ENCODE results near the gene DGKI.
A peak's percentile ranks its signal among the peaks of the same experiment; 100 is the strongest.

Gene DGKI

DNA sequence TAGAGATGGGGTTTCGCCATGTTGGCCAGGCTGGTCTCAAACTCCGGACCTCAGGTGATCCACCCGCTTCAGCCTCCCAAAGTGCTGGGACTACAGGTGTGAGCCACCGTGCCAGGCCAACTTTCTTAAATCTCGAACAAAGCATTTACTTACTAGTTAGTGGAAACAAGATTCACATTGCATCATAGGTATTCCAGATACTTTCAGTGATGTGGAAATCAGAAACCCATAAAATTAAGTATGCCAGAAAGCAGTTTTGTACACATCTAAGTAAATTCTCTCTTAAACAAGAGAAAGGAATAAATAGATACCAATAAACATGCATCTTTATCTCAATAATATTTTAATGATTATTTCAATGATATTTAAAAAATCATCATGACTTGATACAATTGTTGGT, 75.5 kb downstream of the DGKI start:
- no CpG with 5 or more reads among the region's 5 CpGs for WGBS (ENCODE audit: extremely low coverage, insufficient coverage, insufficient read length)
- Histone ChIP-seq H3K27ac (ENCODE audit: low read depth, low read length) (no peak overlapping the region), H4K8ac (ENCODE audit: low read depth, low read length) (no peak overlapping the region), H3K36me3 (ENCODE audit: control insufficient read depth in 1 of 2, insufficient read depth in 2 of 2, low read length in 2 of 2) (no peaks in the 10 kb centered on the region), H2BK5ac (ENCODE audit: low read depth, low read length, poor library complexity) (no peak overlapping the region), H3K23ac (ENCODE audit: low read length) (no peak overlapping the region), H3K27me3 (ENCODE audit: insufficient read depth, low read length) (no peaks in the 10 kb centered on the region), H3K4me1 (ENCODE audit: control insufficient read depth in 1 of 2, insufficient read depth in 2 of 2, low read length in 2 of 2) (no peaks in the 10 kb centered on the region), H3K4me2 (ENCODE audit: low read length) (no peak overlapping the region), H4K91ac (ENCODE audit: low read depth, low read length) (no peak overlapping the region), H2BK120ac (ENCODE audit: insufficient read depth, low read length, poor library complexity) (no peak overlapping the region), H3K14ac (ENCODE audit: low read length) (no peak overlapping the region), H3K18ac (ENCODE audit: low read length) (no peak overlapping the region), H3K79me2 (ENCODE audit: control insufficient read depth, insufficient read depth, low read length, poor library complexity) (no peaks in the 10 kb centered on the region), H3K9me3 (ENCODE audit: insufficient read depth, low read depth, low read length) (no peaks in the 10 kb centered on the region), H3K79me1 (ENCODE audit: low read length) (no peaks in the 10 kb centered on the region), H3K9ac (ENCODE audit: low read length) (no peak overlapping the region), H4K12ac (ENCODE audit: low read depth, low read length) (no peak overlapping the region), H3K4me3 (ENCODE audit: low read depth, low read length) (no peak overlapping the region), H2AK5ac (ENCODE audit: low read length) (no peak overlapping the region), H2BK12ac (ENCODE audit: low read length) (no peak overlapping the region), H3K4ac (ENCODE audit: low read depth, low read length) (no peak overlapping the region), H2AFZ (ENCODE audit: insufficient read depth, low read length, poor library complexity) (no peak overlapping the region)
- DNase-seq: no peak

DNA sequence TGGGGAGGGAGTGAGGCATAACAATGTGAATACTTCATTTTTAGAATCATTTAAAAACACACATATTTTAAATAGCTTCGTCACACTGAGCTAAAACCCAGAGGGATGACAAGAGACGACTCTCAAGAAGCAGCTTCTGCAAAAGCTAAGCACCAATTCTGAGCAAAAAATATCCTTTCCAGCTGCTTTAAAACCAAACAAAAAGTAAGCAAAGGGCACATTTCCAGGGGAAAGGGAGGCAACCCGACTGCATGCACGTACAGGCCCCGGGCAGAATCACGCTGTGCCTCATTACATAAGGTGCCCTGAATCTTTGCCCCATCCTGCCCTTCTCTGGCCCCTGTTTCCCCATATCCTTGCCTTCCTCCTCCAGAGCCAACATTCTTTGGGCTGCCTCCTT, 78.4 kb downstream of the DGKI start:
- Histone ChIP-seq H3K27me3 (ENCODE audit: insufficient read depth, low read length) (no peaks in the 10 kb centered on the region), H4K91ac (ENCODE audit: low read depth, low read length) (no peak overlapping the region), H2BK120ac (ENCODE audit: insufficient read depth, low read length, poor library complexity) (no peak overlapping the region), H4K8ac (ENCODE audit: low read depth, low read length) (no peak overlapping the region), H2AK5ac (ENCODE audit: low read length) (no peak overlapping the region), H3K79me2 (ENCODE audit: control insufficient read depth, insufficient read depth, low read length, poor library complexity) (no peaks in the 10 kb centered on the region), H3K23ac (ENCODE audit: low read length) (no peak overlapping the region), H3K36me3 (ENCODE audit: control insufficient read depth in 1 of 2, insufficient read depth in 2 of 2, low read length in 2 of 2) (no peaks in the 10 kb centered on the region), H2BK12ac (ENCODE audit: low read length) (no peak overlapping the region), H3K27ac (ENCODE audit: low read depth, low read length) (no peak overlapping the region), H3K4me3 (ENCODE audit: low read depth, low read length) (no peak overlapping the region), H3K4me2 (ENCODE audit: low read length) (no peak overlapping the region), H3K9ac (ENCODE audit: low read length) (no peak overlapping the region), H3K9me3 (ENCODE audit: insufficient read depth, low read depth, low read length) (no peaks in the 10 kb centered on the region), H3K18ac (ENCODE audit: low read length) (no peak overlapping the region), H4K12ac (ENCODE audit: low read depth, low read length) (no peak overlapping the region), H2BK5ac (ENCODE audit: low read depth, low read length, poor library complexity) (no peak overlapping the region), H3K4me1 (ENCODE audit: control insufficient read depth in 1 of 2, insufficient read depth in 2 of 2, low read length in 2 of 2) (no peaks in the 10 kb centered on the region), H2AFZ (ENCODE audit: insufficient read depth, low read length, poor library complexity) (no peak overlapping the region), H3K4ac (ENCODE audit: low read depth, low read length) (no peak overlapping the region), H3K79me1 (ENCODE audit: low read length) (no peaks in the 10 kb centered on the region), H3K14ac (ENCODE audit: low read length) (no peak overlapping the region)
- no peak for DNase-seq
- no CpG with 5 or more reads among the region's 6 CpGs for WGBS (ENCODE audit: extremely low coverage, insufficient coverage, insufficient read length)

DNA sequence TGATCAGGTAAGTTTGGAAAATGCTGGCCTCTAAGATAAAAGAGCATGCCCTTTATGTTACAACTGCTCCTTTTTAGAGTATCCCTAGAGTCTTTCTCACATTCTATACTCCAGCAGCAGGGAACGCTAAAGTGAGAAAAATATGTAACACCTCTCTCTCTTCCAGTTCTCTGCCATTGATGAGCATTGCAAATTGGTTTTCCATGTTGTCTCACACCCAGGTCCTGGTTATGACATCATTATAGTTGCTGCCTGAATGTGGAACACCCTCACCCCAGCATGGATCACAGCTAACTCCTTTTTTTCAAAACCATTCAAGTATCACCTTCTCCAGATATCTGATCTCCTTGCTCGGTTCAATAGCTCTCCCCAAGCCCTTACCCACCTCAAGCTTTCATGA, 84.4 kb downstream of the DGKI start:
- H4K91ac ChIP-seq (ENCODE audit: low read depth, low read length): no peak overlapping the region
- no peak overlapping the region for H3K9ac ChIP-seq (ENCODE audit: low read length)
- H2BK120ac ChIP-seq (ENCODE audit: insufficient read depth, low read length, poor library complexity): no peak overlapping the region
- no peak overlapping the region for H3K18ac ChIP-seq (ENCODE audit: low read length)
- no peak overlapping the region for H4K8ac ChIP-seq (ENCODE audit: low read depth, low read length)
- H2BK12ac ChIP-seq (ENCODE audit: low read length): no peak overlapping the region
- H3K27me3 ChIP-seq (ENCODE audit: insufficient read depth, low read length): no peaks in the 10 kb centered on the region
- H3K4ac ChIP-seq (ENCODE audit: low read depth, low read length): no peak overlapping the region
- no peaks in the 10 kb centered on the region for H3K9me3 ChIP-seq (ENCODE audit: insufficient read depth, low read depth, low read length)
- no peaks in the 10 kb centered on the region for H3K4me1 ChIP-seq (ENCODE audit: control insufficient read depth in 1 of 2, insufficient read depth in 2 of 2, low read length in 2 of 2)
- H3K79me1 ChIP-seq (ENCODE audit: low read length): no peaks in the 10 kb centered on the region
- no peak overlapping the region for H3K4me2 ChIP-seq (ENCODE audit: low read length)
- no peak overlapping the region for H3K23ac ChIP-seq (ENCODE audit: low read length)
- no peak overlapping the region for H3K14ac ChIP-seq (ENCODE audit: low read length)
- WGBS (ENCODE audit: extremely low coverage, insufficient coverage, insufficient read length): no CpG with 5 or more reads among the region's 2 CpGs
- H3K79me2 ChIP-seq (ENCODE audit: control insufficient read depth, insufficient read depth, low read length, poor library complexity): no peaks in the 10 kb centered on the region
- no peak overlapping the region for H4K12ac ChIP-seq (ENCODE audit: low read depth, low read length)
- no peak for DNase-seq
- H3K27ac ChIP-seq (ENCODE audit: low read depth, low read length): no peak overlapping the region
- no peak overlapping the region for H2AK5ac ChIP-seq (ENCODE audit: low read length)
- no peaks in the 10 kb centered on the region for H3K36me3 ChIP-seq (ENCODE audit: control insufficient read depth in 1 of 2, insufficient read depth in 2 of 2, low read length in 2 of 2)
- no peak overlapping the region for H2BK5ac ChIP-seq (ENCODE audit: low read depth, low read length, poor library complexity)
- H3K4me3 ChIP-seq (ENCODE audit: low read depth, low read length): no peak overlapping the region
- H2AFZ ChIP-seq (ENCODE audit: insufficient read depth, low read length, poor library complexity): no peak overlapping the region

DNA sequence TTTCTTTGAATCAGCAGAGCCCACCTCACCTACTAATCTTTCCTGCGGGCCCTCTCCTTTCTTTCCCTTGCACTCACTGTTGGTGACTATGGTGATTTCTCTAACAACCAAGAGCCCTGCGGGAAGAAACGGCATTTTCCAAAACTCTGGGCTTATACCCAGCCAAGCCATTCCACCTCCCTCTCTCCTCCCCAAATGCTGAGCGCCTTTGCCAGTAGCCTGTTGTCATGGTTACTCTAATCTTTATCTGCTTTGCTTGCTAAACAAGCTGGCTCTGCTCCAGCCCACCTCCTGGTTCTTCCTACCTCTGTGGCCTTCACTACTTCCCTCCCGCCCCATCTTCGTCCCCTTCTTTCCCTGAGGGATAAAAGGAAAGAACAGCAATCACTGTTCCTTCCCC, 86.7 kb downstream of the DGKI start:
- Histone ChIP-seq H4K91ac (ENCODE audit: low read depth, low read length) (no peak overlapping the region), H2BK5ac (ENCODE audit: low read depth, low read length, poor library complexity) (no peak overlapping the region), H3K4me1 (ENCODE audit: control insufficient read depth in 1 of 2, insufficient read depth in 2 of 2, low read length in 2 of 2) (no peaks in the 10 kb centered on the region), H3K9ac (ENCODE audit: low read length) (no peak overlapping the region), H3K4me2 (ENCODE audit: low read length) (no peak overlapping the region), H3K9me3 (ENCODE audit: insufficient read depth, low read depth, low read length) (no peaks in the 10 kb centered on the region), H3K4ac (ENCODE audit: low read depth, low read length) (no peak overlapping the region), H3K27me3 (ENCODE audit: insufficient read depth, low read length) (no peaks in the 10 kb centered on the region), H2AFZ (ENCODE audit: insufficient read depth, low read length, poor library complexity) (no peak overlapping the region), H4K12ac (ENCODE audit: low read depth, low read length) (no peak overlapping the region), H3K14ac (ENCODE audit: low read length) (no peak overlapping the region), H3K23ac (ENCODE audit: low read length) (no peak overlapping the region), H3K36me3 (ENCODE audit: control insufficient read depth in 1 of 2, insufficient read depth in 2 of 2, low read length in 2 of 2) (no peaks in the 10 kb centered on the region), H4K8ac (ENCODE audit: low read depth, low read length) (no peak overlapping the region), H2BK120ac (ENCODE audit: insufficient read depth, low read length, poor library complexity) (no peak overlapping the region), H3K4me3 (ENCODE audit: low read depth, low read length) (no peak overlapping the region), H3K79me1 (ENCODE audit: low read length) (no peaks in the 10 kb centered on the region), H2AK5ac (ENCODE audit: low read length) (no peak overlapping the region), H3K79me2 (ENCODE audit: control insufficient read depth, insufficient read depth, low read length, poor library complexity) (no peaks in the 10 kb centered on the region), H2BK12ac (ENCODE audit: low read length) (no peak overlapping the region), H3K18ac (ENCODE audit: low read length) (no peak overlapping the region), H3K27ac (ENCODE audit: low read depth, low read length) (no peak overlapping the region)
- DNase-seq: peak in 1 of 2 donors; percentile 19
- no CpG with 5 or more reads among the region's 6 CpGs for WGBS (ENCODE audit: extremely low coverage, insufficient coverage, insufficient read length)

All from trophoblast cell (in vitro differentiated cells and primary cell).